GF-D8 (cell line): ENCODE measurements around the gene LPAR4.
"Not testable (repeated sequence)": the region's sequence is repeated elsewhere in the genome, so short reads cannot be mapped to it uniquely, and the experiment has no call there.

Experiments
- DNase-seq: peaks from one replicate; lab custom pipeline; 2025; lab: John Stamatoyannopoulos, UW

The LPAR4 gene, protein sequence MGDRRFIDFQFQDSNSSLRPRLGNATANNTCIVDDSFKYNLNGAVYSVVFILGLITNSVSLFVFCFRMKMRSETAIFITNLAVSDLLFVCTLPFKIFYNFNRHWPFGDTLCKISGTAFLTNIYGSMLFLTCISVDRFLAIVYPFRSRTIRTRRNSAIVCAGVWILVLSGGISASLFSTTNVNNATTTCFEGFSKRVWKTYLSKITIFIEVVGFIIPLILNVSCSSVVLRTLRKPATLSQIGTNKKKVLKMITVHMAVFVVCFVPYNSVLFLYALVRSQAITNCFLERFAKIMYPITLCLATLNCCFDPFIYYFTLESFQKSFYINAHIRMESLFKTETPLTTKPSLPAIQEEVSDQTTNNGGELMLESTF

DNA sequence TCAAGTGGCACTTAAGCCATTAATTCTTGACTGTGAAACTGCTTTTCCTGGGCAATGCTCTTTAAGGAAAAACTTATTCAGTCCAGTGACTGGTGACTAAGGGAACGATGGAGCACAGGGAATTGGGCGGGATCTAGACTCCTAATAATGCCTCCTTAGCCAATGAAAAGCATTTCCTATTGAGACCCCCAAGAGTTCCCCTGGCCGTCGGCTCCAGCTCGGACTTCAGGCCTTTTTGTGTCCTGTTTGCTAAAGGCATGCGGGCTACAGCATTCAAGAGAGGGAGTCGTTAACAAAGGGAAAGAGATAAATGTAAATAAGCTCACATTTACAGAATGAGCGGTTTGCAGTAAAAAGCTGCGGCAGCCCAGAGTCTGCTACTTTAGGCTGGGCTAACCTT is at the start of gene LPAR4:
LPAR4 (plus strand) TSS at position 232 of the 400 bp plus-strand sequence. CDS start 7,150 bp downstream, outside the sequence.
- DNase-seq: no peak

DNA sequence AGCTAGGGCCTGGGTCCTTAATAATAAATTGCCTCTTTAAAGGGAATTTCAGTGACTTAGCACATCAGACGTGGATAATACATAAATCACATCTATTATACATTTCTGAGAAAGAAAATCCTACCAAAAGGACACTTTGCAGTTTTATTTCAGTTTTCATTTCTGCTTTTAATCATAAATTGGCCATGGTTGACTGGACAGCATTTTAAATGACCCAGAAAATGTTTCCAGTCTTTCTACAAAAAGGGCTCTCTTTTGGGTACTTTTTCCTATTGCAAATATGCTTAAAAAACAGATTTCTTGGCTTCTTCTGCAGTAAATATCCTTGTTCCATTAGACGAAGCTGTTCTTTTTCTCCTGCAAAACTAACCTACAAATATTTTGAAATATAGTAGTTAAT is 41.4 kb upstream of the LPAR4 start:
- no peak for DNase-seq

DNA sequence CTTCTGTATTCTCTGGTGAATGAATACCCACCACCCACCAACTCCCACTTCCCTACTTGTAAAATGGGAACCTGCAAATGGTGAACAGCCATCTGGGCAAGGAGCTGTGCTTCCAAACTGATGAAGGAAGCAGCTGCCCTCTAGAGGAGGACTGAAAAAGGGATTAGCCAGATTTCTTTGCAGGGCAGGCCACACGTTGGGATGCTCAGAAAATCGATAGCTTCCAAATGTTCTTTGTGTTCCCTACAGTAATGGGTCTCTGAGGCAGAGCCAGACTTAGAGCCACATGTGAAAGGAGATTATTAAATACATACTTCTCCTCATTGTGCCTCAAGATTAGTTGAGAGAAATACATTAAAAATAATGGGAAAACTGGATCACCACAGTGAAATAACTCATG is 39.3 kb upstream of the LPAR4 start:
- peak; percentile 26 for DNase-seq

DNA sequence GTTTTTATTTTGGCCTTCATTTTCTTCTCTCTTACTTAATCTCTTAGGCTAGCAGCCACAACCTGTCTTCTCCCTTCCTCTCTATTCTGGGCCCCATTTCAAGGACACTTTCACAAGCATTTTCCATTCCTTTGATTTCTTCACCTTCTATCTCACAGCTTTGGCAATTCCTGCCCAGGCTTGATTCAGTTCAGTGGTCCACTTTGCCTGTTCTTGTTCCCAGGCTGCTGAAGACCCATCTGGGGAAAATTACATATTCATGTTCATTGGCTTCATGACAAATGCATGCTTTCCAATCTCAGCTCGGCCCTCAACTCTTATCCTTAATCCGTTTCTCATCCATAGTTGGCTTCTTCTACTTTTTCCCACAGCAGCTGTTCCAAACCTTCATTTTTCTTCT is 38.7 kb upstream of the LPAR4 start:
- DNase-seq: no peak

DNA sequence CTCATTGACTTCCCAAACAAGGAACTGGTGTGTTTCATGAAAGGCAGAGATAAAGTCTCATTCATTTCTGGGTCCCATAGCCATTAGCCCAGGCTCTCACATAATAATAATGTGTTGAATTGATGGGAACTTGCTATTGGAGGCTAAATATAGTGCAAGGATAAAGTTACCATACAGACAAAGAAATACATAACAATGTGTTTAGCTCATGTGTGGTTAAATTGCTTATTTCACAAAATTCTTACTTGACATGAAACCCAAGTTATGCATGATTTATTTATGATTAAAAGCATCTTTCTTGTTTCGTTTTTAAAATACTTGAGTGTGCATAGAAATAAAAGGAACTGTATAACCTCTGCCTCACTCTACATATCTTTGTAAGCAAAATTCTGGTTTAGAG is 37.3 kb upstream of the LPAR4 start:
- no peak for DNase-seq

DNA sequence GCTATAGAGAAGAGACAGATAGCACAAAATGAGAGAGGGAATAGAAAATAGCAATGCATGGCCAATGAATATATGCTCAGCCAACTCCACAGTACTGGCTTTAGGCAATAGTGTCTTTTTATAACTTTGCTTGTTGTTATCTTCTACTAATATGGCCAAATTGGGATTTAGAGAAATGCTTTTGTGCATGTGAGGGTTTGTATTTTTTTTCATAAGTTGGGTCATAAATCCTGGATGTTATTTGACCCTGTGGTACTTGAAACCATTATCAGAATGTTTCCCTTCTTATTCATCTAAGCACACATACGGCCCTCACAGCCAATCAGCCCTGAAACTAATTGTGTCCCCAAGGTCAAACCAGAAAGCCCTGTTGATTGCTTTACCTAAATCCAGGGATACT is 35.2 kb upstream of the LPAR4 start:
- no peak for DNase-seq

DNA sequence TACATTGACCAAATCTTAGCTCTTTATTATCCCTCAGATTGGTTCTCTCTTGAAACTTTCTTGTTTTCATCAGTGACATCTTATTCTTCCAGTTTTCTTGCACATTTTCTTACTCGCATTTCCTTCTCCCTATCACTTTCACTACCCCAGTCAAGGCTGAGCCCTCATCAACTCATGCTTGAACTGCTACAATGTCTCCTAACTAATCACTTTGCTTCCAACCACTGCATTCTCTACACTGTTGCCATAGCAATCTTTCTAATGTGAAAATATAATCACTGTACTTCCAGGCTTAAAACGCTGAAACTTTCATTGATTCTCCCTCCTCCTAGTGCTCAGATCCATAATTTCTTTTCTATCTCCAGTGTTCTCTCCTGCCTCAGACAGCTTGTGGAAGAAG is 22.2 kb upstream of the LPAR4 start:
- DNase-seq: no peak

DNA sequence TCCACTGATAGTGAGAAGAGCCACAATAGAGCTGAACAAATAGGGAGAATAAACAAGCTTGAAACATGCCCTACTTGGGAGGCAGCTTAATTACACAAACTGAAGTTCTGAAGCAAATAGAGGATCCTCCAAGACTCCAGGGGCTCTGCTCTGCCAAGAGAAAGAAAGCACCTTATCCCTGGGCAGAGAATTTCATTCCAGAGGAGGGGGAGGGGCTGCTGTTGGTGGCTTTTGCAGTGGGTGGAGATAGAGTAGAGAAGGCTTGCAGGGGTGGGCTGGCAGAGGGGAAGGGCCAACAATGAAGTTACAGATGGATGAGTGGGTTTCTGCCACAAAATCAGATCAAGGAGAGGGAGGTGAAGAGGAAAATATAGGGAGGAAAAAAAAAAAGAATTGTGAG is 1.0 kb upstream of the LPAR4 start:
- no peak for DNase-seq

DNA sequence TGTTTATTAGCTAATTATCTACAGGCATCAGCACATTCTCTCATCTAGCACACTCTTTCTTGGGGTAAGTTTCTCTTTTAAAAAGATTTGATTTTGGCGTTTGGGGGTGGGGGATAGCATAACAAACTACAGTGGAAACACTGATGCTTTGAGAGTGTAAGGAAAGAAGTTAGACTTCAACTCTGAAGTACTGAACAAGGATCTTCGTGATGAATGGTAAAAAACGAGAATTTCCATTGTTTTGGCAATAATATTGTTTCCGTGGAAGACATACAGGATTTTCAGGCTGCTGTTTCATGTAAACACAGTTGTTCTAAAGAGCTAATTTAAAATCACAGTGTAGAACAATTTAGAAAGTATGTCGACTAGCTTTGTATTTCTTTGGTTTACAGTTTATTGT is 451 bp downstream of the LPAR4 start:
- DNase-seq: no peak

DNA sequence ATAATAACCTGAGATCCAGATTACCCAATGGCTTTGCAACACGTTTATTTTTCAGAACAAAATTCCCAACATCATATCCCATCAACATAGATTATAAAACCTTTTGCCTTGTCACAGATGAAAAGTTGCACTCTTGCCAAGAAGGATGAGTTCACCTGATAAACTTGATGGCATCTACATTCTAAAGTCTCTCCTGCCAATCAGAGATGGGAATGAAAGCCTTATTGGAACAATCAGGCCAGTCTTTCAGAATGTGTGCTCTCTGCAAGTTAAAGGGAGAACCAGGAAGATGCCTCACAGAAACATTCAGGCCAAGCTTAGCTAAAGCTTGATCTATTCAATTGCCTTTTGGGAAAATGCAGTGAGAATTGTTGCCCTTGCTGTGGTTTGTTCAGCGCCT is 1.3 kb downstream of the LPAR4 start:
- no peak for DNase-seq

DNA sequence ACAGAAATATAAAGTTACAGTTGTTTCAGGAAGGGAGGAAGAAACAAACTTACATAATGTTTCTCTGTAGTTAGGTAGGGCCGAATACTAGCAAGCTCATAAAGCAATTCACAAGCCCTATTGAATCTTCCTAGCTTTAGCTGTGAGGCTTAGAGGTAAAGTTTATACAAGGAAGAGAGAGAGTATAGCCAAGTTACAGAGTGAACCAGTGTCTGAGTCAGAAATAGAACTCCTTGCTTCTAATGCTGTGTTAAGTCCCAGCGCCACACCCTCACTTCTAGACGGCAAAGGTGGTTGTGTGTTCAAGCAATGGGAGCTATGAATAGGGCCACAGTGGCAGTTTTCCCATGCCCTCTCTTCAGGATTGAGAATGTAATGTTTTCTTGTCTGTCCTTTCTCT is 6.1 kb downstream of the LPAR4 start:
- DNase-seq: no peak

DNA sequence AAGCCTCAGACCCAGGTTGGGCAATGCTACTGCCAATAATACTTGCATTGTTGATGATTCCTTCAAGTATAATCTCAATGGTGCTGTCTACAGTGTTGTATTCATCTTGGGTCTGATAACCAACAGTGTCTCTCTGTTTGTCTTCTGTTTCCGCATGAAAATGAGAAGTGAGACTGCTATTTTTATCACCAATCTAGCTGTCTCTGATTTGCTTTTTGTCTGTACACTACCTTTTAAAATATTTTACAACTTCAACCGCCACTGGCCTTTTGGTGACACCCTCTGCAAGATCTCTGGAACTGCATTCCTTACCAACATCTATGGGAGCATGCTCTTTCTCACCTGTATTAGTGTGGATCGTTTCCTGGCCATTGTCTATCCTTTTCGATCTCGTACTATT is 7.4 kb downstream of the LPAR4 start:
- DNase-seq: no peak

DNA sequence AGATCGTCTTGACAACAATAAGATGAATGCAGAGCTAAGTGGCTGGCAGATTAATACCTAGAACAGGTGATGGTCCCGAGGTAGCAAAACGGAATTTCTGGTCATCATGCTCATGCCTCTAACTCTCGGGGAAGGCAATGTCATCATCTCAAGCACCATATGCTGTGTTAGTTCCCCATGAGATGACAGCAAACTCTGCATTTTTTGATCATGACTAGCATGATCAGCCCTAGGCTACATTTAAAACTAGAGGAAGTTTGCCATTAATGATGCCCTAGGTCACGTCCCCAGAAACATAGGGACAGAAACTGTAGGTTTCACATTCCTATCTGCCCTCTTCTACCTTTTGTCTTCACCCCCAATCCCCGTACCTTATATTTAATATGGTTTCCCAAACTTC is 11.6 kb downstream of the LPAR4 start:
- no peak for DNase-seq

DNA sequence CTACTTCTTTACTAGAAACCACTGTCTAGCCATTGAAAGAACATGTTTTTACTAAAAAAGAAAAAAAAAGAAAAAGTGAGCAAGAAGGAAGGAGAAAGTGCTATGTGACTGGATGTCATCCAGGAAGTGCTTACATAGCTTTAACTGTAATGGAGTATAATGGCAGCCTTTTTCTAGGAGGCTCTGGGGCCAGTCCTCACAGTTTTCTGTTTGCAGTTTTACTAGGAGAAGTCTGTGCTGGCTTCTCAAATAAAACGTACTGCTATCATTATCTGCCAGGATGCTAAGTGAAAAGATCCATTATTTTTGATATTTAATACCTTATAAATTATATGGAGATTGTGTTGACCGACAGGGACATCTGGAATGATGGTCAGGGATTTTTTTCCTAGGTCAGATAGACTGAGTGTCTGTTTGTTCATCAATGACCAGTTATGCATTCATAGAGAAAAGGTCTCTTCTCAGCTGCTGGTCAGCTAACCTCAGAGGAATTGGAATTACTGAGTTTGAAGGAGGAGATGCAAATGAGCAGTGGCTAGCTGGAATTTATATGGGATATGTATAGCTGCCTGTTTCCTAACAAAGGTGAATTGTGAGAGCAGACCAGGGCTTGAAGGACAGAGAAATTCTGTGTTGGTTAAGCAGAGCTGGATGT is 21.7 kb downstream of the LPAR4 start:
- DNase-seq: no peak

DNA sequence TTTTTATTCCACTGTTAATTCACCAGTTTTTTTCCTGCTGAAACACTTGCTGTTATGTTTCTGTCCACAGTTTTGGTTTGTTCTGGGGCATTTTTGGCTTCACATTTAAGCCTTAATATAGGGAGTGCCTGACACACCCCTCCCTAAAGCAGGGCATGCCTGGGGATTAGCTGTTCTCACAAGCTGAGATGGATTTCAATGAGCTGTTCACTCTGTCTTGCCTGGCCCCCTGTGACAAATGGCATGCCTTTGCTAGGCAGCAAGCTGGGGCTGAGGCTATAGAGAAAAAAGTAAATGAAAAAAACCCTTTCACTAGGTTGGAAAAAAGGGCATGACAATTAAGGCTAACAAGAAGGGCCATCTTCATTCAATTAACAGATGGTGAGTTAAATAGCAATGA is 22.4 kb downstream of the LPAR4 start:
- no peak for DNase-seq

DNA sequence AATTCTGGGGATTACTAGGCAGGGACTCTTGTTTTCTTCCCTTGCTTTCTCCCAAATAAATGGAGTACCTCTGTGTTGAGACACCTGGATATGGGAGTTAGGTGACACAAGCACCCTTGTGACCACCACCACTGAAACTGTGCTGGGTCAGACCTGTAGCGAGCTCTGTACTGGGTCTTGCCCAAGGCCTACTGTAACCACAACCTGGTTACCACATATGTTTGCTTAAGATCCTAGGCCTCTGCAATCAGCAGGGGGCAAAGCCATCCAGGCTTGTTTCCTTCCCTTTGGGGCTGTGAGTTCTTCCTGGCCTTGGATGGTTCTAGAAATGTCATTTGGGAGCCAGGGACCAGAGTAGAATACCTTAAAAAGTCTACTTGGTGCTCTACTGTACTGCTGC is 49.4 kb downstream of the LPAR4 start:
- DNase-seq: peak; percentile 59

DNA sequence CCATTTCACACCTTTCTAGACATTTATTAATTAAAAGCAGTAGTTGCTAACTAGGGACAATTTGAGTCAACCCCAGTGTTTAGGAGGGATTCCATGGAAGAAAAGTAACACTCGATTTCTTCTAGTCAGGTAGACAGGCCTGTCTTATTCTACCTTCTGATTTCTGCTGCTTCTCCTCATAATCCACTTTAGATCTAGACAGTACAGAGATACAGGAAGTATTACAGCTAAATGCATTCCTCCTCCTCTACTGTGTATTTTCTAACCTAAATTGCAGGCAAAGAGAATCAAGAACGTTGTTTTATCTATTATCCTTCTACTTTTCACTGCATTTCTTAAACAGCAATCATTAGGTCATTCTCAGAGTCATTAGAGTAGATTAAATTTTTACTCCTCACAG is 52.6 kb downstream of the LPAR4 start:
- no peak for DNase-seq

DNA sequence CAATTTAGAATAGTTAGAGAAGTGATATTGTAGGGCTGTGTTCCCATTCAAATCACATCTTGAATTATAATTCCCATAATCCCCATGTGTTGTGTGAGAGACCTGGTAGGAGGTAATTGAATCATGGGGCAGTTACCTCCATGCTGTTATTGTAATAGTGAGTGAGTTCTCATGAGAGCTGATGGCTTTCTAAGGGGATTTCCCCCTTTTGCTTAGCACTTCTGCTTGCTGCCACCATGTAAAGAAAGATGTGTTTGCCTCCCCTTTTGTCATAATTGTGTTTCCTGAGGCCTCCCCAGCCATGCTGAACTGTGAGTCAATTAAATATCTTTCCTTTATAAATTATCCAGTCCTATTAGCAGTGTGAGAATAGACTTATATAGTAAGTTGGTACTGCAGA is 53.2 kb downstream of the LPAR4 start:
- DNase-seq: no peak

DNA sequence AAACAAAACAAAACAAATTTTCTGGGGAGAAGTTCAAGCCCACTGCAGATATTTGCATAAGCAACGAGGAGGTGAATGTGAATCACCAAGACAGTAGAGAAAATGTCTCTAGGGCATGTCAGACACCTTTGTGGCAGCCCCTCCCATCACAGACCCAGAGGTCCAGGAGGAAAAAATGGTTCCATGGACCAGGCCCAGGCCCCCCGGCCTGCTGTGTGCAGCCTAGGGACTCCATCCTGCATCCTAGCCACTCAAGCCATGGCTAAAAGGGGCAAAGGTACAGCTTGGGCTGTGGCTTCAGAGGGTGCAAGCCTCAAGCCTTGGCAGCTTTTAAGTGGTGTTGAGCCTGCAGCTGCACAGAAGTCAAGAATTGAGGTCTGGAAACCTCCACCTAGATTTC is 54.0 kb downstream of the LPAR4 start:
- no peak for DNase-seq

DNA sequence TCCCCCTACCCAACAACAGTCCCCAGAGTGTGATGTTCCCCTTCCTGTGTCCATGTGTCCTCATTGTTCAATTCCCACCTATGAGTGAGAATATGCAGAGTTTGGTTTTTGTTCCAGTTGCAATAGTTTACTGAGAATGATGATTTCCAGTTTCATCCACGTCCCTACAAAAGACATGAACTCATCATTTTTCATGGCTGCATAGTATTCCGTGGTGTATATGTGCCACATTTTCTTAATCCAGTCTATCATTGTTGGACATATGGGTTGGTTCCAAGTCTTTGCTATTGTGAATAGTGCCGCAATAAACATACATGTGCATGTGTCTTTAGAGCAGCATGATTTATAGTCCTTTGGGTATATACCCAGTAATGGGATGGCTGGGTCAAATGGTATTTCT is 55.0 kb downstream of the LPAR4 start:
- not testable (repeated sequence) for DNase-seq
